ENCODE data around the gene DNPH1. TPM values are rescaled to one million over a fixed set of nuclear protein-coding genes. Genes with fewer than 3 reads are reported as not detected.

The DNPH1 gene
- total and polyA plus RNA-seq, 2 of the 8 experiments (the other 6 are each of a cell fraction or from before 2014, with no cell fraction given), result 33.9 to 134 TPM

DNA sequence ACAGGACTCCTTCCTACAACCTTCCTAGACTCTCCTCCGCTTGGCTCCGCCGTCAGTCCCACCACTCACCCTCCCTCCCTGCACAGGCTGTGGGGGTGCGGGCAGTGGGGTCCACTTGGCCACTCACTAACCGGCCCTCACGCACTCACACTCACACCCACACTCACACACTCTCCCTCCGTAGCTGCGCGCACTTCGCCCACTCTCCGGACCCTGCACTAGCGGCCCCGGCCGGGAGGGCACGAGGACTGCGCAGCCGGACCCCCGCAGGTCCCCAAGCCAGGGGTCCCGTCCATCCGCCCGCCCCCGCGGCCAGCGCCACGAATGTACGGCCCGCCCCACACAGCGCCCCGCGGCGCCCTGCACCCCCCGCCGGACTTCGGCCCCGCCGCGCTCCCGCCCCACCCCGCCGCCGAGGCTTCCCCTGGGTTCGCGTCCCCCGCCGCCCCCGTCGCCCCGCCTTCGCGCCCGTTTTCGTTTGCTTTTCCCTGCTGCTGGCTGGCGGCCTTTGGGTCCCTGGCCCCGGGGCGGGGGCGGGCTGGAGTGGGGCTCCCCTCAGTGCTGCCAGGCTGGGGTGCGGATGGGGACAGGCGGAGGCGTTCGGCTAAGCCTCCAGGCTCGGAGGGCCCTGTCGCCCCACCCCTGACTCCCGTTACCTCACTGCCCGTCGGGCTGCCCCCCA lies 45.8 kb upstream of the DNPH1 start (continued):
- TF ChIP-seq CHD7 (IDR thresholded peaks at IDR 0.05; ENCODE audit: insufficient replicate concordance, low read length) (no peak), EZH2 (IDR thresholded peaks at IDR 0.05; ENCODE audit: low read depth, low read length, severe bottlenecking) (peak; percentile 35), ASH2L (IDR thresholded peaks at IDR 0.05; ENCODE audit: low read length) (peak; percentile 77), SRF (IDR thresholded peaks at IDR 0.05; ENCODE audit: low read depth, low read length) (no peak), KDM4A (IDR thresholded peaks at IDR 0.05; ENCODE audit: low read depth, low read length, severe bottlenecking) (peak; percentile 58), SUZ12 (IDR thresholded peaks at IDR 0.05; ENCODE audit: low read length) (peak; percentile 62), BACH1 (IDR thresholded peaks at IDR 0.05; ENCODE audit: low read length) (no peak), NANOG (IDR thresholded peaks at IDR 0.05; ENCODE audit: insufficient read depth, low read depth, low read length, poor library complexity, severe bottlenecking) (no peak), CEBPB (IDR thresholded peaks at IDR 0.05; ENCODE audit: low read depth, low read length) (no peak), TEAD4 (IDR thresholded peaks at IDR 0.05; ENCODE audit: low read depth, low read length) (no peak)
